GM23338 (cell line): ENCODE measurements around the gene MTHFD1L. TPM values are rescaled to one million over a fixed set of nuclear protein-coding genes. Genes with fewer than 3 reads are reported as not detected.

Source experiments
- ATAC-seq: fragments of 200-7000 bp; cut with Tn5 transposase; 3 replicates; pipeline ENCODE4 v1.9.1; 2020
- DNase-seq: peaks from one replicate; pipeline ENCODE4 v3.0.0-alpha.2; 2015; ENCODE audit warnings: low spot score
- H2AFZ ChIP-seq: fragments of 200-600 bp; sonication (generic); 2 replicates; pipeline ENCODE4 v1.8.0; 2016; ENCODE audit warnings: antibody characterized with exemption, mild to moderate bottlenecking, moderate library complexity
- H3F3A ChIP-seq: fragments of 200-600 bp; sonication (generic); replicated peaks from 2 replicates; pipeline ENCODE4 v1.8.0; 2017; ENCODE audit warnings: antibody characterized with exemption, mixed run types, low read depth
- H3K27ac ChIP-seq: fragments of 200-600 bp; sonication (generic); 2 replicates; pipeline ENCODE4 v1.6.1; 2016; ENCODE audit warnings: low read depth
- H3K27me3 ChIP-seq: fragments of 200-600 bp; sonication (generic); 2 replicates; pipeline ENCODE4 v1.8.0; 2016; ENCODE audit warnings: mild to moderate bottlenecking, mixed run types, moderate library complexity; ENCODE audit not compliant: insufficient read depth
- H3K36me3 ChIP-seq: fragments of 200-600 bp; sonication (generic); 2 replicates; pipeline ENCODE4 v1.8.0; 2016; ENCODE audit warnings: mild to moderate bottlenecking; ENCODE audit not compliant: insufficient read depth
- H3K4me1 ChIP-seq: fragments of 200-600 bp; sonication (generic); 2 replicates; pipeline ENCODE4 v1.8.0; 2016; ENCODE audit warnings: mild to moderate bottlenecking, moderate library complexity; ENCODE audit not compliant: insufficient read depth
- H3K4me2 ChIP-seq: fragments of 200-600 bp; sonication (generic); 2 replicates; pipeline ENCODE4 v1.7.1; 2017; ENCODE audit warnings: mixed run types
- H3K4me3 ChIP-seq: fragments of 200-600 bp; sonication (generic); 2 replicates; pipeline ENCODE4 v1.6.1; 2016; ENCODE audit warnings: mixed run types
- H3K79me2 ChIP-seq: fragments of 200-600 bp; sonication (generic); replicated peaks from 2 replicates; pipeline ENCODE4 v1.8.0; 2017; ENCODE audit warnings: mild to moderate bottlenecking; ENCODE audit not compliant: insufficient read depth
- H3K9me2 ChIP-seq: fragments of 200-600 bp; sonication (generic); 2 replicates; pipeline ENCODE4 v1.8.0; 2017; ENCODE audit not compliant: insufficient read depth
- H4K20me1 ChIP-seq: fragments of 200-600 bp; sonication (generic); replicated peaks from 2 replicates; pipeline ENCODE4 v1.8.0; 2017; ENCODE audit warnings: mild to moderate bottlenecking; ENCODE audit not compliant: insufficient read depth
- H3K27ac Mint-ChIP-seq: 2 replicates; pipeline ENCODE4 v1.8.0; 2020; ENCODE audit warnings: inconsistent platforms, mild to moderate bottlenecking, moderate library complexity, mixed read lengths
- H3K27me3 Mint-ChIP-seq: 3 replicates; pipeline ENCODE4 v1.8.0; 2022; ENCODE audit warnings: low read depth, mild to moderate bottlenecking, moderate library complexity, mixed read lengths, inconsistent platforms; ENCODE audit not compliant: insufficient read depth, poor library complexity
- H3K36me3 Mint-ChIP-seq: 3 replicates; pipeline ENCODE4 v1.8.0; 2021; ENCODE audit warnings: low read depth, mild to moderate bottlenecking, inconsistent platforms, moderate library complexity, mixed read lengths
- H3K4me1 Mint-ChIP-seq: 3 replicates; pipeline ENCODE4 v1.8.0; 2020; ENCODE audit warnings: mild to moderate bottlenecking, inconsistent platforms, mixed read lengths
- H3K4me3 Mint-ChIP-seq: 3 replicates; pipeline ENCODE4 v1.8.0; 2021; ENCODE audit warnings: moderate library complexity, mild to moderate bottlenecking, inconsistent platforms, mixed read lengths
- H3K9me3 Mint-ChIP-seq: 3 replicates; pipeline ENCODE4 v1.8.0; 2020; ENCODE audit warnings: moderate library complexity, mild to moderate bottlenecking, inconsistent platforms, mixed read lengths
- CREB1 ChIP-seq: fragments of 250-450 bp; sonication (Bioruptor Pico); IDR thresholded peaks from 2 replicates; pipeline ENCODE4 v1.5.0; 2020; ENCODE audit warnings: low read depth, mild to moderate bottlenecking, moderate library complexity
- CTCF ChIP-seq, 2 experiments: fragments of 200-600 bp in 1 of 2; sonication (generic) in 1 of 2; conservative IDR thresholded peaks; 2 replicates each; pipeline versions ENCODE4 v1.5.1 to v1.6.1; 2016 to 2017; ENCODE audit warnings: antibody characterized with exemption in 2 of 2, low read depth in 2 of 2, mild to moderate bottlenecking in 2 of 2, moderate library complexity in 1 of 2
- EZH2 ChIP-seq: fragments of 200-600 bp; sonication (generic); IDR thresholded peaks from one replicate; pipeline ENCODE4 v1.8.0; 2017; ENCODE audit warnings: antibody characterized with exemption, mild to moderate bottlenecking, low read depth; ENCODE audit not compliant: unreplicated experiment
- EZH2phosphoT487 ChIP-seq: fragments of 200-600 bp; sonication (generic); IDR thresholded peaks from one replicate; pipeline ENCODE4 v1.8.1; 2018; ENCODE audit warnings: antibody characterized with exemption; ENCODE audit not compliant: unreplicated experiment
- JUNB ChIP-seq: IDR thresholded peaks from one replicate; pipeline ENCODE4 v1.6.1; 2016; ENCODE audit warnings: antibody characterized with exemption; ENCODE audit not compliant: unreplicated experiment
- NANOG ChIP-seq: IDR thresholded peaks from 2 replicates; pipeline ENCODE4 v1.6.1; 2016; ENCODE audit warnings: antibody characterized with exemption, borderline replicate concordance
- ZNF114 ChIP-seq: fragments of 250-450 bp; sonication (Bioruptor Pico); IDR thresholded peaks from 2 replicates; pipeline ENCODE4 v1.5.0; 2020; ENCODE audit warnings: mild to moderate bottlenecking, moderate library complexity
- ZNF462 ChIP-seq: fragments of 250-450 bp; sonication (Bioruptor Pico); IDR thresholded peaks from 2 replicates; pipeline ENCODE4 v1.5.0; 2020; ENCODE audit warnings: mild to moderate bottlenecking, moderate library complexity
- polyA plus RNA-seq: library from polyadenylated mRNA; unstranded; fragments of >200 nt; fragmentation: Nextera tagmentation; extraction: Ambion mirVana; gene quantifications from 2 replicates; pipeline ENCODE4 v1.2.1, GENCODE V29; 2016
- total RNA-seq: library from RNA; depleted of rRNA; stranded (reverse); fragments of >200 nt; shearing (Covaris generic); gene quantifications from 2 replicates; pipeline ENCODE4 v1.2.3, GENCODE V29; 2014
- TF ChIP-seq, protein P1 (sequence below): IDR thresholded peaks from 2 replicates; pipeline ENCODE4 v1.6.1; 2016; ENCODE audit warnings: antibody characterized with exemption

Gene MTHFD1L
- total and polyA plus RNA-seq, 2 experiments from 2014 or later: 53.2 to 66.8 TPM

GRCh38 chr6:151096255-151096612, 230.7 kb downstream of the MTHFD1L start:
- H3K27ac Mint-ChIP-seq: no peak overlapping the region
- TF ChIP-seq ZNF114 (no peak), NANOG (no peak), CREB1 (CRISPR knock-in tag) (no peak), CTCF (conservative IDR thresholded peaks at IDR 0.05; ENCODE audit: low read depth in 2 of 2) (no peak), ZNF462 (no peak), EZH2phosphoT487 (no peak), EZH2 (no peak), JUNB (no peak)
- TF ChIP-seq, protein P1, sequence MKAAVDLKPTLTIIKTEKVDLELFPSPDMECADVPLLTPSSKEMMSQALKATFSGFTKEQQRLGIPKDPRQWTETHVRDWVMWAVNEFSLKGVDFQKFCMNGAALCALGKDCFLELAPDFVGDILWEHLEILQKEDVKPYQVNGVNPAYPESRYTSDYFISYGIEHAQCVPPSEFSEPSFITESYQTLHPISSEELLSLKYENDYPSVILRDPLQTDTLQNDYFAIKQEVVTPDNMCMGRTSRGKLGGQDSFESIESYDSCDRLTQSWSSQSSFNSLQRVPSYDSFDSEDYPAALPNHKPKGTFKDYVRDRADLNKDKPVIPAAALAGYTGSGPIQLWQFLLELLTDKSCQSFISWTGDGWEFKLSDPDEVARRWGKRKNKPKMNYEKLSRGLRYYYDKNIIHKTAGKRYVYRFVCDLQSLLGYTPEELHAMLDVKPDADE: no peak

More at GRCh38 chr6:151096255-151096612, 230.7 kb downstream of the MTHFD1L start:
- H3K27ac ChIP-seq: no peak overlapping the region
- peaks cover 56% of the 10 kb centered on the region for H3K36me3 Mint-ChIP-seq
- no peaks in the 10 kb centered on the region; the same call in 2 of the 3 replicates for H3K9me3 Mint-ChIP-seq
- H3K27me3 ChIP-seq: no peaks in the 10 kb centered on the region
- no peak for ATAC-seq
- H3K27me3 Mint-ChIP-seq: peaks cover 13% of the 10 kb centered on the region
- H4K20me1 ChIP-seq: no peaks in the 10 kb centered on the region
- H3K4me1 Mint-ChIP-seq: peaks cover 9% of the 10 kb centered on the region; the same call in 1 of the 3 replicates
- no peaks in the 10 kb centered on the region for H3F3A ChIP-seq
- no peak for DNase-seq
- no peak overlapping the region for H3K4me2 ChIP-seq
- H3K4me3 Mint-ChIP-seq: no peak overlapping the region
- H3K4me1 ChIP-seq: no peaks in the 10 kb centered on the region
- H3K36me3 ChIP-seq: peaks cover 4% of the 10 kb centered on the region; the same call in 1 of the 2 replicates
- no peaks in the 10 kb centered on the region for H3K79me2 ChIP-seq
- H3K9me2 ChIP-seq: no peaks in the 10 kb centered on the region
- no peak overlapping the region for H2AFZ ChIP-seq
- H3K4me3 ChIP-seq: no peak overlapping the region
